Gastrocnemius medialis (tissue), 4 donors: ENCODE results near the gene KRT14.
"Not testable (repeated sequence)": the region's sequence is repeated elsewhere in the genome, so short reads cannot be mapped to it uniquely, and the experiment has no call there.

Experiments
- POLR2A ChIP-seq, 2 donors: fragments of 450-650 bp; IDR thresholded peaks; one replicate each; pipeline ENCODE4 v1.6.1; 2017; ENCODE audit warnings: antibody characterized with exemption in 2 of 2, mild to moderate bottlenecking in 2 of 2, moderate library complexity in 2 of 2
- TF ChIP-seq, protein P1 (sequence below), 5 experiments: fragments of 450-650 bp in 3 of 5; fragments of 200-600 bp in 2 of 5; sonication (generic) in 2 of 5; IDR thresholded peaks in 4 of 5; conservative IDR thresholded peaks in 1 of 5; 1 replicate in 4 of 5; 2 replicates in 1 of 5; pipeline ENCODE4 v1.5.1; 2016 to 2019; ENCODE audit warnings: antibody characterized with exemption in 5 of 5, mild to moderate bottlenecking in 3 of 5, moderate library complexity in 3 of 5

DNA sequence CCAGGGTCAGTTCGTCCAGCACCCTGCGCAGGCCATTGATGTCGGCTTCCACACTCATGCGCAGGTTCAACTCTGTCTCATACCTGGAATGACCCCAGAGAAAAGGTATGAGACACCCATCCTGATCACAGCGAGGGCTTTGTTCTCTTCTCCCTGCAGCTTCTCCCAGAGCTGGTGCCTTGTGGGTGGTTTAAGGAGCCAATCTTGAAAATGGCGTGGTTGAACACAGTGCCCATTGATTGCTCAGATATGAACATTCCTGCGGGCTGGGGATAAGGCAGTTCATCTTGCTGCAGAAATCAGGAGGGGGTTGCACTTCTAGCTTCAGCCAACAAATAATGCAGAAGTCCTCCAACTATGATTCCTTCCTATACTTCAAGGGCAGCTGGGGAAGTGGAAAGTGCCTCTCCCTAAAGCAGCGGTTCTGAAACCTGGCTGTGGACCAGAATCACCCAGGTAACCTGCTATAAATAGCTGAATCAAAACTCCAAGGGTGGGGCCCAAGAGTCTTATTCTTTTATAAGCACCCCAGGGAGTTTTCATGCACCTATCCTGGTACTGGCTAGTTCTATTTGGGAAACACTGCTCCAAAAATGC is 2.3 kb downstream of the KRT14 start:
- TF ChIP-seq, protein P1, sequence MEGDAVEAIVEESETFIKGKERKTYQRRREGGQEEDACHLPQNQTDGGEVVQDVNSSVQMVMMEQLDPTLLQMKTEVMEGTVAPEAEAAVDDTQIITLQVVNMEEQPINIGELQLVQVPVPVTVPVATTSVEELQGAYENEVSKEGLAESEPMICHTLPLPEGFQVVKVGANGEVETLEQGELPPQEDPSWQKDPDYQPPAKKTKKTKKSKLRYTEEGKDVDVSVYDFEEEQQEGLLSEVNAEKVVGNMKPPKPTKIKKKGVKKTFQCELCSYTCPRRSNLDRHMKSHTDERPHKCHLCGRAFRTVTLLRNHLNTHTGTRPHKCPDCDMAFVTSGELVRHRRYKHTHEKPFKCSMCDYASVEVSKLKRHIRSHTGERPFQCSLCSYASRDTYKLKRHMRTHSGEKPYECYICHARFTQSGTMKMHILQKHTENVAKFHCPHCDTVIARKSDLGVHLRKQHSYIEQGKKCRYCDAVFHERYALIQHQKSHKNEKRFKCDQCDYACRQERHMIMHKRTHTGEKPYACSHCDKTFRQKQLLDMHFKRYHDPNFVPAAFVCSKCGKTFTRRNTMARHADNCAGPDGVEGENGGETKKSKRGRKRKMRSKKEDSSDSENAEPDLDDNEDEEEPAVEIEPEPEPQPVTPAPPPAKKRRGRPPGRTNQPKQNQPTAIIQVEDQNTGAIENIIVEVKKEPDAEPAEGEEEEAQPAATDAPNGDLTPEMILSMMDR (IDR thresholded peaks at IDR 0.05 in 4 of 5, conservative IDR thresholded peaks at IDR 0.05 in 1 of 5): not testable (repeated sequence)
- not testable (repeated sequence) for TF ChIP-seq POLR2A (IDR thresholded peaks at IDR 0.05)
